ENCODE measurements around the gene RANBP3.

The RANBP3 gene

GRCh38 chr19:5973867-5974635 is 3.9 kb downstream of the RANBP3 start:
- DNase-seq (ENCODE audit: low read depth, low spot score), result no peak
- Histone ChIP-seq H3K9me3 (ENCODE audit: insufficient read depth, low read length) (no peaks in the 10 kb centered on the region), H3K4me1 (ENCODE audit: insufficient read depth, insufficient read length) (peaks cover 13% of the 10 kb centered on the region), H3K9ac (ENCODE audit: insufficient read length, low read depth) (no peak overlapping the region), H3K36me3 (ENCODE audit: insufficient read depth, insufficient read length, low read length) (peaks cover 67% of the 10 kb centered on the region), H3K27me3 (ENCODE audit: insufficient read depth, insufficient read length) (no peaks in the 10 kb centered on the region), H3K4me3 (ENCODE audit: insufficient read length, low read depth) (no peak overlapping the region)
- no peak for TF ChIP-seq ZNF274 (IDR thresholded peaks at IDR 0.05; ENCODE audit: low read depth, low read length)
- no peak for TF ChIP-seq YY1 (IDR thresholded peaks at IDR 0.05; ENCODE audit: insufficient read depth, insufficient read length)
- TF ChIP-seq SUZ12 (IDR thresholded peaks at IDR 0.05; ENCODE audit: extremely low read depth, insufficient read depth, insufficient read length), result no peak

GRCh38 chr19:5973376-5973775 is 4.6 kb downstream of the RANBP3 start:
- Histone ChIP-seq H3K4me1 (ENCODE audit: insufficient read depth, insufficient read length) (peaks cover 13% of the 10 kb centered on the region), H3K9ac (ENCODE audit: insufficient read length, low read depth) (no peak overlapping the region), H3K36me3 (ENCODE audit: insufficient read depth, insufficient read length, low read length) (peaks cover 73% of the 10 kb centered on the region), H3K27me3 (ENCODE audit: insufficient read depth, insufficient read length) (no peaks in the 10 kb centered on the region), H3K9me3 (ENCODE audit: insufficient read depth, low read length) (no peaks in the 10 kb centered on the region), H3K4me3 (ENCODE audit: insufficient read length, low read depth) (no peak overlapping the region)
- TF ChIP-seq YY1 (IDR thresholded peaks at IDR 0.05; ENCODE audit: insufficient read depth, insufficient read length), result no peak
- TF ChIP-seq SUZ12 (IDR thresholded peaks at IDR 0.05; ENCODE audit: extremely low read depth, insufficient read depth, insufficient read length), result no peak
- TF ChIP-seq ZNF274 (IDR thresholded peaks at IDR 0.05; ENCODE audit: low read depth, low read length), result no peak
- no peak for DNase-seq (ENCODE audit: low read depth, low spot score)

- no peak overlapping the region for H3K9ac ChIP-seq (ENCODE audit: insufficient read length, low read depth)
- TF ChIP-seq YY1 (IDR thresholded peaks at IDR 0.05; ENCODE audit: insufficient read depth, insufficient read length), result no peak
- TF ChIP-seq ZNF274 (IDR thresholded peaks at IDR 0.05; ENCODE audit: low read depth, low read length), result no peak
- TF ChIP-seq SUZ12 (IDR thresholded peaks at IDR 0.05; ENCODE audit: extremely low read depth, insufficient read depth, insufficient read length), result no peak
- H3K27me3 ChIP-seq (ENCODE audit: insufficient read depth, insufficient read length), result no peaks in the 10 kb centered on the region
- H3K9me3 ChIP-seq (ENCODE audit: insufficient read depth, low read length), result no peaks in the 10 kb centered on the region
- peaks cover 78% of the 10 kb centered on the region for H3K36me3 ChIP-seq (ENCODE audit: insufficient read depth, insufficient read length, low read length)
- peaks cover 15% of the 10 kb centered on the region for H3K4me1 ChIP-seq (ENCODE audit: insufficient read depth, insufficient read length)
- DNase-seq (ENCODE audit: low read depth, low spot score), result no peak
- H3K4me3 ChIP-seq (ENCODE audit: insufficient read length, low read depth), result no peak overlapping the region
Measured at GRCh38 chr19:5972355-5972731, 5.6 kb downstream of the RANBP3 start.

GRCh38 chr19:5971714-5972354 is 6.1 kb downstream of the RANBP3 start:
- H3K9ac ChIP-seq (ENCODE audit: insufficient read length, low read depth), result no peak overlapping the region
- TF ChIP-seq ZNF274 (IDR thresholded peaks at IDR 0.05; ENCODE audit: low read depth, low read length), result no peak
- no peak for TF ChIP-seq YY1 (IDR thresholded peaks at IDR 0.05; ENCODE audit: insufficient read depth, insufficient read length)
- no peak for TF ChIP-seq SUZ12 (IDR thresholded peaks at IDR 0.05; ENCODE audit: extremely low read depth, insufficient read depth, insufficient read length)
- H3K27me3 ChIP-seq (ENCODE audit: insufficient read depth, insufficient read length), result no peaks in the 10 kb centered on the region
- DNase-seq (ENCODE audit: low read depth, low spot score), result no peak
- peaks cover 81% of the 10 kb centered on the region for H3K36me3 ChIP-seq (ENCODE audit: insufficient read depth, insufficient read length, low read length)
- no peaks in the 10 kb centered on the region for H3K9me3 ChIP-seq (ENCODE audit: insufficient read depth, low read length)
- peaks cover 12% of the 10 kb centered on the region for H3K4me1 ChIP-seq (ENCODE audit: insufficient read depth, insufficient read length)
- H3K4me3 ChIP-seq (ENCODE audit: insufficient read length, low read depth), result no peak overlapping the region

- DNase-seq (ENCODE audit: low read depth, low spot score), result no peak
- Histone ChIP-seq H3K27me3 (ENCODE audit: insufficient read depth, insufficient read length) (no peaks in the 10 kb centered on the region), H3K4me3 (ENCODE audit: insufficient read length, low read depth) (no peak overlapping the region), H3K4me1 (ENCODE audit: insufficient read depth, insufficient read length) (peaks cover 19% of the 10 kb centered on the region), H3K36me3 (ENCODE audit: insufficient read depth, insufficient read length, low read length) (peaks cover 84% of the 10 kb centered on the region), H3K9ac (ENCODE audit: insufficient read length, low read depth) (no peak overlapping the region), H3K9me3 (ENCODE audit: insufficient read depth, low read length) (no peaks in the 10 kb centered on the region)
- TF ChIP-seq ZNF274 (IDR thresholded peaks at IDR 0.05; ENCODE audit: low read depth, low read length) (no peak), YY1 (IDR thresholded peaks at IDR 0.05; ENCODE audit: insufficient read depth, insufficient read length) (no peak), SUZ12 (IDR thresholded peaks at IDR 0.05; ENCODE audit: extremely low read depth, insufficient read depth, insufficient read length) (no peak)
Measured at GRCh38 chr19:5969476-5969875, 8.5 kb downstream of the RANBP3 start.

GRCh38 chr19:5968431-5969373 is 9.2 kb downstream of the RANBP3 start:
- Histone ChIP-seq H3K4me1 (ENCODE audit: insufficient read depth, insufficient read length) (peaks cover 15% of the 10 kb centered on the region), H3K27me3 (ENCODE audit: insufficient read depth, insufficient read length) (no peaks in the 10 kb centered on the region), H3K9me3 (ENCODE audit: insufficient read depth, low read length) (no peaks in the 10 kb centered on the region), H3K36me3 (ENCODE audit: insufficient read depth, insufficient read length, low read length) (peaks cover 84% of the 10 kb centered on the region), H3K9ac (ENCODE audit: insufficient read length, low read depth) (peak overlapping the region; percentile 6), H3K4me3 (ENCODE audit: insufficient read length, low read depth) (no peak overlapping the region)
- TF ChIP-seq ZNF274 (IDR thresholded peaks at IDR 0.05; ENCODE audit: low read depth, low read length), result no peak
- no peak for TF ChIP-seq SUZ12 (IDR thresholded peaks at IDR 0.05; ENCODE audit: extremely low read depth, insufficient read depth, insufficient read length)
- no peak for TF ChIP-seq YY1 (IDR thresholded peaks at IDR 0.05; ENCODE audit: insufficient read depth, insufficient read length)
- DNase-seq (ENCODE audit: low read depth, low spot score), result no peak

Data from NT2/D1 (cell line).